Colonic mucosa (tissue), 4 donors: ENCODE measurements around the gene RASGRP3. TPM values are rescaled to one million over a fixed set of nuclear protein-coding genes. Genes with fewer than 3 reads are reported as not detected.

Source experiments
- DNase-seq: peaks from one replicate; pipeline ENCODE4 v3.0.0-alpha.2; 2020
- H3K27ac ChIP-seq: fragments of 200-600 bp; one replicate; pipeline ENCODE4 v1.8.0; 2021
- H3K27me3 ChIP-seq: fragments of 200-600 bp; one replicate; pipeline ENCODE4 v1.8.0; 2021
- H3K36me3 ChIP-seq: fragments of 200-600 bp; one replicate; pipeline ENCODE4 v1.8.0; 2021
- H3K4me1 ChIP-seq: fragments of 200-600 bp; one replicate; pipeline ENCODE4 v1.8.0; 2021; ENCODE audit warnings: mild to moderate bottlenecking
- H3K4me3 ChIP-seq: fragments of 200-600 bp; one replicate; pipeline ENCODE4 v1.8.0; 2021
- H3K9ac ChIP-seq, 2 donors: one replicate each; pipeline ENCODE4 v1.7.0; 2013; ENCODE audit warnings: control low read depth in 2 of 2, low read depth in 2 of 2, low read length in 2 of 2
- H3K9me3 ChIP-seq: fragments of 200-600 bp; one replicate; pipeline ENCODE4 v1.8.0; 2021
- intact Hi-C: fragments of 100-400 bp; cut with DNase I; formaldehyde crosslinking; loops from one replicate; pipeline ENCODE4 v1.14.1; 2022
- total RNA-seq, 2 donors: library from RNA; stranded (reverse); fragmentation: NEBNext Ultra II Directional in 1 of 2; extraction: Animal tissue kit (Norgen Biotek cat#: 25700) in 1 of 2; gene quantifications; one replicate each; pipeline ENCODE4 v1.2.1, GENCODE V29; 2021
- TF ChIP-seq, protein P1 (sequence below): fragments of 200-600 bp; IDR thresholded peaks from one replicate; pipeline ENCODE4 v1.8.0; 2022; ENCODE audit warnings: antibody characterized with exemption, mild to moderate bottlenecking
- donor health status: healthy.
- donor health status: DM: no; HTN: no; CAD: no.
- donor health status: DM: no; HTN: no; CAD: no.

RASGRP3 gene
- total RNA-seq, 2 donors from 2014 or later = 3.6 to 3.9 TPM

DNA sequence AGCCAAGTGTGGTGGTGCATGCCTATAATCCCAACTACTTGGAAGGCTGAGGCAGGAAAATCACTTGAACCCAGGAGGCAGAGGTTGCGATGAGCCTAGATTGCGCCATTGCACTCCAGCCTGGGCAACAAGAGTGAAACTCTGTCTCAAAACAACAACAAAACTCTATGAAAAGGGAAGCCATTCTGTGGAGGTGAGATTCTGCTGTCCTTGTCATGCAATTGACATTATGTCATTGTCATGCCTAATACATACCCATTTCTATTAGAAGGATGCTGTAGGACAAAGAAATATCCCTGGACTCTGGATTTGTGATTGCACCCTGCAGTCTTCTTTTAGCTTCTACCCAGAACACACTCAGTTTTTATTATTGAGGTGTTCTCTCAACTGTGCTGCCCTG is 8.6 kb downstream of the RASGRP3 start:
- no peak overlapping the region for H3K27ac ChIP-seq
- TF ChIP-seq, protein P1, sequence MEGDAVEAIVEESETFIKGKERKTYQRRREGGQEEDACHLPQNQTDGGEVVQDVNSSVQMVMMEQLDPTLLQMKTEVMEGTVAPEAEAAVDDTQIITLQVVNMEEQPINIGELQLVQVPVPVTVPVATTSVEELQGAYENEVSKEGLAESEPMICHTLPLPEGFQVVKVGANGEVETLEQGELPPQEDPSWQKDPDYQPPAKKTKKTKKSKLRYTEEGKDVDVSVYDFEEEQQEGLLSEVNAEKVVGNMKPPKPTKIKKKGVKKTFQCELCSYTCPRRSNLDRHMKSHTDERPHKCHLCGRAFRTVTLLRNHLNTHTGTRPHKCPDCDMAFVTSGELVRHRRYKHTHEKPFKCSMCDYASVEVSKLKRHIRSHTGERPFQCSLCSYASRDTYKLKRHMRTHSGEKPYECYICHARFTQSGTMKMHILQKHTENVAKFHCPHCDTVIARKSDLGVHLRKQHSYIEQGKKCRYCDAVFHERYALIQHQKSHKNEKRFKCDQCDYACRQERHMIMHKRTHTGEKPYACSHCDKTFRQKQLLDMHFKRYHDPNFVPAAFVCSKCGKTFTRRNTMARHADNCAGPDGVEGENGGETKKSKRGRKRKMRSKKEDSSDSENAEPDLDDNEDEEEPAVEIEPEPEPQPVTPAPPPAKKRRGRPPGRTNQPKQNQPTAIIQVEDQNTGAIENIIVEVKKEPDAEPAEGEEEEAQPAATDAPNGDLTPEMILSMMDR = no peak
- intact Hi-C loops = no loop called here

DNA sequence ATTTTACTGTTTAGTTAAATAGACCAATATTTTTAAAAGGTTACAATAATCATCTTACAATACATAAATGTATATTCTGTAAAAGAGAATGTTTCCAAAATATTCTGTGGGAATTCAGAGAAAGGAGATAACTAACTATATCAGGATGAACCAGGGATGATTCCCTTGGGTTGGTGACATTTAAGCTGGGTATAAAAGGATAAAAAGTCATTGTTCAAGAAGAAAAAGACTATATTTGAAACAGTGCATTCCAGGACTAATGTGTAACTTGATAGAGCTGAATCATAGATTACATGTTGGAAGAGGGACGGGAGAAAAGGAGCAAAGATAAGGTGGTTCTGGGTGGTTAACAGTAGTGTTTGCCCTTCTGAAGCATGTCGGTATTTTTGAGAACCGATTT is 10.1 kb downstream of the RASGRP3 start:
- H3K4me1 ChIP-seq = no peaks in the 10 kb centered on the region
- intact Hi-C loops = no loop called here
- no peak overlapping the region for H3K9ac ChIP-seq
- H3K9me3 ChIP-seq = no peaks in the 10 kb centered on the region
- TF ChIP-seq, protein P1 = no peak
- H3K27ac ChIP-seq = no peak overlapping the region
- no peaks in the 10 kb centered on the region for H3K27me3 ChIP-seq
- H3K36me3 ChIP-seq = no peaks in the 10 kb centered on the region
- no peak for DNase-seq
- no peak overlapping the region for H3K4me3 ChIP-seq

More for the DNA sequence above, 8.6 kb downstream of the RASGRP3 start:
- H3K4me1 ChIP-seq = no peaks in the 10 kb centered on the region
- H3K27me3 ChIP-seq = no peaks in the 10 kb centered on the region
- no peak overlapping the region for H3K4me3 ChIP-seq
- H3K9me3 ChIP-seq = no peaks in the 10 kb centered on the region
- no peak for DNase-seq
- no peak overlapping the region for H3K9ac ChIP-seq
- no peaks in the 10 kb centered on the region for H3K36me3 ChIP-seq

DNA sequence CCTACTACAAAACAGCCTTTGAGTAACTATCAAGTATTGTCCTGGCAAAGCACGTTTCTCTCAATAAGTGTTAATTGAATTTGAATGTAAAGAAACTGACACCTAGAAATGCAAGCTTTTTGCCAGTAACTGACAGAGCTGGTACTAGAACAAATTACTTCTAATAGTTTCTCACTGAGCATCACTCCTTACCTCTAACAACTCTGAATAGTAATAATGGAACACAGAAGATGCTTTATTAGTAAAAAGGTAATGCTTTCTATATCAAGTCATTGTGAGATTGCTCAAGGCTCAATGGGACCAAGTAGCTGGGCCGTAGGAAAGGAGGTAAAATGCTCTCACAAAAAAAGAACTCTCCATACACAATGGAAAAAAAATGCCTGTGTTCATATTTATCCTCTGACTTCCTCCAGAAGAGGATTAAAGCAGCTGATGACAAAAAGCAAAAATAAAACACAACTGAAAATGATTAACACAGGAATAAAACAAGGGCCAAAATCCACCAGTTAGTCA is 11.8 kb downstream of the RASGRP3 start:
- Histone ChIP-seq H3K27me3 (no peaks in the 10 kb centered on the region), H3K4me1 (no peaks in the 10 kb centered on the region), H3K27ac (no peak overlapping the region), H3K36me3 (no peaks in the 10 kb centered on the region), H3K4me3 (no peak overlapping the region), H3K9me3 (no peaks in the 10 kb centered on the region), H3K9ac (no peak overlapping the region)
- TF ChIP-seq, protein P1 = no peak
- DNase-seq = no peak
- intact Hi-C loops = no loop called here

DNA sequence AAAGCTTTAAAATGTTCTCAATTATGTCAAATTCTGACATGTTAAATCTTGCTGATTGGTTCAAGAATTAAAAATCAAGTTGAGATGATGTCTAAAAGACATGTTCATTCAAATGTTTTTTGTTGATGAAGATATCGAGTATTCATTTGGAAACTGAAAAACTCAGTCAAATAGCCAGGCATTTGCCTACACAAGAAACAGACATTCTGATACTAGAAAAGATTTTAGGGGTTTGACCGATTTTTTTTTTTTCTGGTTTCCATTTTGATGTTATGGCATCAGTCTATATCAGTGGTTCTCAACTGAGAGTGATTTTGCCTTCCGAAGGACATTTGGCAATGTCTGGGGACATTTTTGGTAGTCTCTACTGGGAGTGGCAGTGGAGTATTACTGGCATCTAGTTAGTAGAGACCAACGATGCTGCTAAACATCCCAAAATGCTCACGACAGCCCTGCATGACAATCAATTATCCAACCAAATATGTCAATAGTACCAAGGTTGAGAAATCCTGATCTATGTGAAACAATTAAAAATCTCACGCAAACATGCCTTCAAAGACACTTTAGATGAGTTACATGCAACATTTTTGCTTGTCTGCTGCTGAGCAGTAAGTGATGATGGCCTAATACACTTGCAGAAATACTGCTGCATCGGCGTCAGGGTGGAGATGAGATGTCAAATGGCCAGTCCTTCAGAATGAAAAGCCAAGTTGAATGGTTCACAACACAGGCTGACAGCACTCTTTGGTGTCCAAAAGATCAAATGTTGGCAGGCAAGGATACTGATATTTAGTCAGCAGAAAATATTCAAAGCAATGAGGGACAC is 12.5 kb downstream of the RASGRP3 start:
- TF ChIP-seq, protein P1 = no peak
- DNase-seq = no peak
- H3K27ac ChIP-seq = no peak overlapping the region

DNA sequence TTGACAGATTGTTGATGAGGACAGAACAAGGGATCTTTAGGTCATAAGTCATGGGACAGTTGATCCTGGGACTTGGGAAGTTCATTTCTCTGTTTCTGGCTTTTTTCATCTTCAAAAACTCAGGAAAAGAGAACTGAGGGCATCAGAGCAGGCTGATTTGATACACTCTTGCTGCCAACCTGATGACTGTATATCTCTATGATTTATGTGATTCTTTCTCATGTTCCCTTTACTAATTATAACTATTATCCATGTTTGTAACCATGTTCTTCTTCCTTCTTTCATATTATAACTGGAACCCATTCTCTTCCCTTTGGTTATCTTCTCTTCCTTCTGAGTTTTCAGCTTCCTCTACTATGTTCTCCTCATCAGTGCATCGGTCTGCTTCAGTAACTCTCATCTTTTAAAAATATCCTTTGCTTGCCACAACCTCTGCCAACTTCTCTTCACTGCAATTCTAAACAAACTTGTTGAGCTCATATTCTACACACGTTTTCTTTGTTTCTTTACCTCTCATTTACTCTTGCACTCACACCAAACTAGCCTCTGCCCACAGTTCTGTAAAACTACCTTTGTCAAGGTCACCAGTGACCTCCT is 13.5 kb downstream of the RASGRP3 start:
- TF ChIP-seq, protein P1 = no peak
- no peak for DNase-seq
- H3K4me1 ChIP-seq = no peaks in the 10 kb centered on the region
- no peaks in the 10 kb centered on the region for H3K9me3 ChIP-seq
- no peak overlapping the region for H3K9ac ChIP-seq
- H3K4me3 ChIP-seq = no peak overlapping the region
- no peaks in the 10 kb centered on the region for H3K27me3 ChIP-seq
- intact Hi-C loops = no loop called here
- H3K36me3 ChIP-seq = no peaks in the 10 kb centered on the region
- no peak overlapping the region for H3K27ac ChIP-seq

More for the DNA sequence above, 12.5 kb downstream of the RASGRP3 start:
- Histone ChIP-seq H3K36me3 (no peaks in the 10 kb centered on the region), H3K4me3 (no peak overlapping the region), H3K9ac (no peak overlapping the region), H3K4me1 (no peaks in the 10 kb centered on the region), H3K27me3 (no peaks in the 10 kb centered on the region), H3K9me3 (no peaks in the 10 kb centered on the region)
- intact Hi-C loops = no loop called here
